Neuron (in vitro differentiated cells): ENCODE measurements around the gene TRIM44.

Source experiments
- H2AFZ ChIP-seq: one replicate; pipeline ENCODE4 v1.6.1; 2013; ENCODE audit warnings: low read depth, mild to moderate bottlenecking, inconsistent platforms, low read length, moderate library complexity
- H3K27me3 ChIP-seq: one replicate; pipeline ENCODE4 v1.6.1; 2013; ENCODE audit warnings: low read length; ENCODE audit not compliant: insufficient read depth
- H3K36me3 ChIP-seq: one replicate; pipeline ENCODE4 v1.6.1; 2013; ENCODE audit warnings: low read length; ENCODE audit not compliant: insufficient read depth
- H3K4me1 ChIP-seq: one replicate; pipeline ENCODE4 v1.6.1; 2013; ENCODE audit warnings: low read length; ENCODE audit not compliant: insufficient read depth
- H3K4me3 ChIP-seq: 2 replicates; pipeline ENCODE4 v1.5.1; 2013; ENCODE audit warnings: mild to moderate bottlenecking, low read length, moderate library complexity
- H3K9me3 ChIP-seq: one replicate; pipeline ENCODE4 v1.6.1; 2013; ENCODE audit warnings: low read length

Gene TRIM44

GRCh38 chr11:35623621-35624168 is 38.9 kb upstream of the TRIM44 start:
- no peak overlapping the region for H3K4me3 ChIP-seq
- peaks cover 4% of the 10 kb centered on the region for H3K36me3 ChIP-seq
- no peak overlapping the region for H2AFZ ChIP-seq
- H3K9me3 ChIP-seq: no peaks in the 10 kb centered on the region
- peaks cover 17% of the 10 kb centered on the region for H3K4me1 ChIP-seq
- H3K27me3 ChIP-seq: no peaks in the 10 kb centered on the region

- Histone ChIP-seq H3K4me3 (no peak overlapping the region), H3K4me1 (peaks cover 19% of the 10 kb centered on the region), H3K36me3 (peaks cover 4% of the 10 kb centered on the region)
These were observed 38.3 kb upstream of the TRIM44 start for GRCh38 chr11:35624316-35624715.

GRCh38 chr11:35624781-35625180 is 37.8 kb upstream of the TRIM44 start:
- Histone ChIP-seq H2AFZ (no peak overlapping the region), H3K27me3 (no peaks in the 10 kb centered on the region), H3K4me3 (no peak overlapping the region), H3K9me3 (no peaks in the 10 kb centered on the region), H3K4me1 (peaks cover 23% of the 10 kb centered on the region), H3K36me3 (peaks cover 4% of the 10 kb centered on the region)

More at GRCh38 chr11:35624316-35624715, 38.3 kb upstream of the TRIM44 start:
- Histone ChIP-seq H2AFZ (no peak overlapping the region), H3K27me3 (no peaks in the 10 kb centered on the region), H3K9me3 (no peaks in the 10 kb centered on the region)

GRCh38 chr11:35626501-35626900 is 36.1 kb upstream of the TRIM44 start:
- no peak overlapping the region for H2AFZ ChIP-seq
- H3K27me3 ChIP-seq: no peaks in the 10 kb centered on the region
- H3K9me3 ChIP-seq: no peaks in the 10 kb centered on the region
- H3K4me1 ChIP-seq: peaks cover 17% of the 10 kb centered on the region
- peaks cover 4% of the 10 kb centered on the region for H3K36me3 ChIP-seq
- H3K4me3 ChIP-seq: no peak overlapping the region

GRCh38 chr11:35629511-35629910 is 33.1 kb upstream of the TRIM44 start:
- H3K27me3 ChIP-seq: no peaks in the 10 kb centered on the region
- H3K4me3 ChIP-seq: no peak overlapping the region
- H3K4me1 ChIP-seq: peaks cover 16% of the 10 kb centered on the region
- no peaks in the 10 kb centered on the region for H3K36me3 ChIP-seq
- H2AFZ ChIP-seq: no peak overlapping the region
- H3K9me3 ChIP-seq: no peaks in the 10 kb centered on the region

- no peak overlapping the region for H2AFZ ChIP-seq
These were observed 32.7 kb upstream of the TRIM44 start for GRCh38 chr11:35629914-35630313.

GRCh38 chr11:35631891-35632290 is 30.7 kb upstream of the TRIM44 start:
- Histone ChIP-seq H3K4me1 (peaks cover 16% of the 10 kb centered on the region), H3K27me3 (no peaks in the 10 kb centered on the region), H3K9me3 (no peaks in the 10 kb centered on the region)

More at GRCh38 chr11:35629914-35630313, 32.7 kb upstream of the TRIM44 start:
- Histone ChIP-seq H3K27me3 (no peaks in the 10 kb centered on the region), H3K4me3 (no peak overlapping the region), H3K4me1 (peaks cover 16% of the 10 kb centered on the region), H3K36me3 (no peaks in the 10 kb centered on the region), H3K9me3 (no peaks in the 10 kb centered on the region)

GRCh38 chr11:35632301-35632700 is 30.3 kb upstream of the TRIM44 start:
- H2AFZ ChIP-seq: no peak overlapping the region
- peaks cover 16% of the 10 kb centered on the region for H3K4me1 ChIP-seq
- no peaks in the 10 kb centered on the region for H3K27me3 ChIP-seq
- no peaks in the 10 kb centered on the region for H3K9me3 ChIP-seq
- H3K4me3 ChIP-seq: no peak overlapping the region
- H3K36me3 ChIP-seq: no peaks in the 10 kb centered on the region

More at GRCh38 chr11:35631891-35632290, 30.7 kb upstream of the TRIM44 start:
- Histone ChIP-seq H2AFZ (no peak overlapping the region), H3K4me3 (no peak overlapping the region), H3K36me3 (no peaks in the 10 kb centered on the region)

GRCh38 chr11:35633827-35634423 is 28.6 kb upstream of the TRIM44 start:
- Histone ChIP-seq H3K9me3 (no peaks in the 10 kb centered on the region), H3K36me3 (no peaks in the 10 kb centered on the region), H2AFZ (no peak overlapping the region), H3K4me3 (no peak overlapping the region), H3K27me3 (no peaks in the 10 kb centered on the region), H3K4me1 (peaks cover 22% of the 10 kb centered on the region)

- Histone ChIP-seq H3K9me3 (no peaks in the 10 kb centered on the region), H3K4me3 (no peak overlapping the region), H3K4me1 (peaks cover 25% of the 10 kb centered on the region), H2AFZ (no peak overlapping the region), H3K27me3 (no peaks in the 10 kb centered on the region), H3K36me3 (no peaks in the 10 kb centered on the region)
These were observed 26.6 kb upstream of the TRIM44 start for GRCh38 chr11:35635933-35636332.

GRCh38 chr11:35639591-35640179 is 22.9 kb upstream of the TRIM44 start:
- Histone ChIP-seq H3K4me1 (peaks cover 26% of the 10 kb centered on the region), H3K9me3 (no peaks in the 10 kb centered on the region), H3K36me3 (no peaks in the 10 kb centered on the region), H3K27me3 (no peaks in the 10 kb centered on the region), H3K4me3 (no peak overlapping the region), H2AFZ (no peak overlapping the region)

GRCh38 chr11:35641171-35641897 is 21.2 kb upstream of the TRIM44 start:
- Histone ChIP-seq H3K9me3 (no peaks in the 10 kb centered on the region), H3K4me1 (peaks cover 26% of the 10 kb centered on the region), H2AFZ (no peak overlapping the region), H3K4me3 (no peak overlapping the region), H3K36me3 (no peaks in the 10 kb centered on the region), H3K27me3 (no peaks in the 10 kb centered on the region)

GRCh38 chr11:35641964-35642363 is 20.6 kb upstream of the TRIM44 start:
- peaks cover 26% of the 10 kb centered on the region for H3K4me1 ChIP-seq

More at GRCh38 chr11:35641964-35642363, 20.6 kb upstream of the TRIM44 start:
- Histone ChIP-seq H3K36me3 (no peaks in the 10 kb centered on the region), H3K9me3 (no peaks in the 10 kb centered on the region), H3K27me3 (no peaks in the 10 kb centered on the region), H2AFZ (no peak overlapping the region), H3K4me3 (no peak overlapping the region)
